GM19324 (cell line): ENCODE measurements around the gene DPP10.
"Not testable (repeated sequence)": the region's sequence is repeated elsewhere in the genome, so short reads cannot be mapped to it uniquely, and the experiment has no call there.

Experiments used
- ATAC-seq: cut with Tn5 transposase; IDR thresholded peaks from one replicate; pipeline ENCODE4 v1.9.1; 2021; ENCODE audit warnings: mild to moderate bottlenecking, moderate library complexity; ENCODE audit not compliant: unreplicated experiment, low FRiP score

Gene DPP10

GRCh38 chr2:114933671-114934241 is 491.3 kb downstream of the DPP10 start:
- no peak for ATAC-seq

- ATAC-seq, result no peak
Measured at GRCh38 chr2:114935031-114935430, 492.6 kb downstream of the DPP10 start.

GRCh38 chr2:114937366-114937930 is 495.0 kb downstream of the DPP10 start:
- no peak for ATAC-seq

GRCh38 chr2:114940785-114941458 is 498.5 kb downstream of the DPP10 start:
- no peak for ATAC-seq

- no peak for ATAC-seq
Measured at GRCh38 chr2:114949228-114949804, 506.9 kb downstream of the DPP10 start.

GRCh38 chr2:114960389-114960788 is 517.9 kb downstream of the DPP10 start:
- ATAC-seq, result no peak

- ATAC-seq, result no peak
Measured at GRCh38 chr2:114962532-114962931, 520.1 kb downstream of the DPP10 start.

- no peak for ATAC-seq
Measured at GRCh38 chr2:114968748-114969400, 526.4 kb downstream of the DPP10 start.

GRCh38 chr2:115004321-115004720 is 561.9 kb downstream of the DPP10 start:
- ATAC-seq, result not testable (repeated sequence)

- no peak for ATAC-seq
Measured at GRCh38 chr2:115011721-115012120, 569.3 kb downstream of the DPP10 start.

GRCh38 chr2:115022013-115022412 is 579.6 kb downstream of the DPP10 start:
- not testable (repeated sequence) for ATAC-seq

GRCh38 chr2:115034801-115035200 is 592.4 kb downstream of the DPP10 start:
- ATAC-seq, result no peak

- no peak for ATAC-seq
Measured at GRCh38 chr2:115036818-115037217, 594.4 kb downstream of the DPP10 start.

GRCh38 chr2:115057473-115057872 is 615.0 kb downstream of the DPP10 start:
- ATAC-seq, result no peak

- no peak for ATAC-seq
Measured at GRCh38 chr2:115070002-115070401, 627.6 kb downstream of the DPP10 start.

- ATAC-seq, result no peak
Measured at GRCh38 chr2:115071534-115071933, 629.1 kb downstream of the DPP10 start.

GRCh38 chr2:115075800-115076199 is 633.4 kb downstream of the DPP10 start:
- ATAC-seq, result no peak

- no peak for ATAC-seq
Measured at GRCh38 chr2:115077626-115078025, 635.2 kb downstream of the DPP10 start.

- ATAC-seq, result no peak
Measured at GRCh38 chr2:115083225-115083624, 640.8 kb downstream of the DPP10 start.

- ATAC-seq, result no peak
Measured at GRCh38 chr2:115083711-115084110, 641.3 kb downstream of the DPP10 start.

GRCh38 chr2:115084446-115084845 is 642.0 kb downstream of the DPP10 start:
- no peak for ATAC-seq
